ENCODE results near the gene RAB6B.

GRCh38 chr3:133932009-133932408 lies 36.3 kb upstream of the RAB6B start:
- TF ChIP-seq CTCF (IDR thresholded peaks at IDR 0.05; ENCODE audit: poor library complexity) (no peak), EZH2 (IDR thresholded peaks at IDR 0.05; ENCODE audit: borderline replicate concordance) (no peak)
